GM12878 (cell line): ENCODE measurements around the gene IGHMBP2. TPM values are rescaled to one million over a fixed set of nuclear protein-coding genes. Genes with fewer than 3 reads are reported as not detected.

Source experiments
- ATAC-seq: fragments of 200-7000 bp; cut with Tn5 transposase; 3 replicates; pipeline ENCODE4 v1.9.1; 2020; ENCODE audit warnings: mild to moderate bottlenecking, moderate library complexity
- BruUV-seq: library from RNA; stranded (reverse); fragments of 400-500 nt; replicated peaks from 2 replicates; lab custom pipeline; 2021; lab: Mats Ljungman, UMichigan
- CTCF ChIA-PET: fragments of 300-600 bp; sonication (Branson Sonifier 250); formaldehyde crosslinking; extraction: SDS; loops from one replicate; lab custom pipeline; 2021; ENCODE audit warnings: inconsistent platforms; lab: Yijun Ruan, JAX
- POLR2A ChIA-PET: fragments of 350-600 bp; formaldehyde crosslinking; extraction: SDS; loops from one replicate; lab custom pipeline; 2021; ENCODE audit warnings: inconsistent platforms; lab: Charles Lee
- RAD21 ChIA-PET: fragments of 300-600 bp; sonication (Branson Sonifier 250); formaldehyde crosslinking; loops from one replicate; lab custom pipeline; 2023; ENCODE audit warnings: antibody characterized with exemption; ENCODE audit not compliant: unreplicated experiment; lab: Charles Lee
- SMC1A ChIA-PET: fragments of 300-600 bp; sonication (Branson Sonifier 250); formaldehyde crosslinking; loops from one replicate; lab custom pipeline; 2023; ENCODE audit not compliant: unreplicated experiment, uncharacterized antibody; lab: Charles Lee
- DNase-seq: peaks from one replicate; pipeline ENCODE4 v3.0.0-alpha.2; 2011; ENCODE audit warnings: low read depth, low spot score
- FAIRE-seq: peaks from 3 replicates; lab custom pipeline; 2011; peaks lifted over from hg19 to GRCh38; lab: Jason Lieb, UNC
- H2AFZ ChIP-seq: 2 replicates; pipeline ENCODE4 v1.6.0; 2011; ENCODE audit warnings: low read depth, low read length, control low read depth; ENCODE audit not compliant: control insufficient read depth
- H3K27ac ChIP-seq: 2 replicates; pipeline ENCODE4 v1.5.1; 2011; ENCODE audit warnings: control low read depth; ENCODE audit not compliant: control insufficient read depth, insufficient read depth
- H3K27me3 ChIP-seq, 2 experiments: replicated peaks in 1 of 2; 2 replicates each; pipeline versions ENCODE4 v1.6.0 to v1.6.1; 2011; ENCODE audit warnings: low read length in 1 of 2; ENCODE audit not compliant: control insufficient read depth in 2 of 2, insufficient read depth in 2 of 2
- H3K36me3 ChIP-seq, 2 experiments: 2 replicates each; pipeline ENCODE4 v1.5.1; 2011; ENCODE audit warnings: low read length in 1 of 2; ENCODE audit not compliant: control insufficient read depth in 2 of 2, insufficient read depth in 2 of 2
- H3K4me1 ChIP-seq: 2 replicates; pipeline ENCODE4 v1.6.1; 2011; ENCODE audit warnings: mild to moderate bottlenecking, low read length, moderate library complexity, mixed read lengths; ENCODE audit not compliant: control insufficient read depth, insufficient read depth
- H3K4me2 ChIP-seq: 2 replicates; pipeline ENCODE4 v1.6.0; 2011; ENCODE audit warnings: control low read depth; ENCODE audit not compliant: control insufficient read depth, insufficient read depth
- H3K4me3 ChIP-seq: fragments of 200-600 bp; sonication (generic); 2 replicates; pipeline ENCODE4 v1.5.1; 2016
- H3K79me2 ChIP-seq: 2 replicates; pipeline ENCODE4 v1.6.0; 2011; ENCODE audit warnings: low read length; ENCODE audit not compliant: control insufficient read depth, insufficient read depth
- H3K9ac ChIP-seq: 2 replicates; pipeline ENCODE4 v1.8.0; 2011; ENCODE audit warnings: low read length, control low read depth, mixed read lengths; ENCODE audit not compliant: control insufficient read depth, insufficient read depth
- H3K9me3 ChIP-seq: replicated peaks from 3 replicates; pipeline ENCODE4 v1.5.1; 2011; ENCODE audit warnings: mild to moderate bottlenecking, low read length; ENCODE audit not compliant: control insufficient read depth, insufficient read depth
- H4K20me1 ChIP-seq: 2 replicates; pipeline ENCODE4 v1.6.0; 2011; ENCODE audit not compliant: control insufficient read depth, insufficient read depth
- BMI1 ChIP-seq: fragments of 450-650 bp; IDR thresholded peaks from 2 replicates; pipeline ENCODE4 v1.6.1; 2016; ENCODE audit warnings: mild to moderate bottlenecking, moderate library complexity, borderline replicate concordance
- CBX5 ChIP-seq: sonication (generic); IDR thresholded peaks from 2 replicates; pipeline ENCODE4 v1.6.1; 2016; ENCODE audit warnings: low read depth, moderate library complexity, mild to moderate bottlenecking, inconsistent platforms
- E2F4 ChIP-seq: IDR thresholded peaks from 2 replicates; pipeline ENCODE4 v1.6.1; 2012; ENCODE audit warnings: low read depth, low read length, improper control_type of control experiment
- FOXM1 ChIP-seq: IDR thresholded peaks from 2 replicates; pipeline ENCODE4 v1.6.1; 2012; ENCODE audit warnings: low read depth, mild to moderate bottlenecking, inconsistent platforms, low read length, moderate library complexity
- GATAD2B ChIP-seq: fragments of 450-650 bp; conservative IDR thresholded peaks from 2 replicates; pipeline ENCODE4 v1.6.1; 2017; ENCODE audit warnings: low read depth, mild to moderate bottlenecking, moderate library complexity
- IRF5 ChIP-seq: fragments of 450-650 bp; IDR thresholded peaks from 2 replicates; pipeline ENCODE4 v1.6.1; 2017; ENCODE audit warnings: borderline replicate concordance
- JUNB ChIP-seq: IDR thresholded peaks from 2 replicates; pipeline ENCODE4 v1.6.1; 2016; ENCODE audit warnings: antibody characterized with exemption, mild to moderate bottlenecking
- LARP7 ChIP-seq: fragments of 450-650 bp; IDR thresholded peaks from 2 replicates; pipeline ENCODE4 v1.6.1; 2017; ENCODE audit warnings: mild to moderate bottlenecking
- NFYB ChIP-seq: IDR thresholded peaks from 2 replicates; pipeline ENCODE4 v1.6.1; 2011; ENCODE audit warnings: low read depth, mild to moderate bottlenecking, low read length, improper control_type of control experiment, moderate library complexity; ENCODE audit not compliant: insufficient read depth
- PML ChIP-seq: IDR thresholded peaks from 2 replicates; pipeline ENCODE4 v1.6.1; 2012; ENCODE audit warnings: low read length, inconsistent platforms
- SIN3A ChIP-seq: IDR thresholded peaks from 2 replicates; pipeline ENCODE4 v1.6.1; 2012; ENCODE audit warnings: low read depth, low read length, improper control_type of control experiment
- SMAD5 ChIP-seq: IDR thresholded peaks from 2 replicates; pipeline ENCODE4 v1.6.1; 2016; ENCODE audit warnings: antibody characterized with exemption, low read depth
- SRF ChIP-seq, 2 experiments: IDR thresholded peaks; 2 replicates each; pipeline ENCODE4 v1.6.1; 2011; ENCODE audit warnings: low read depth in 2 of 2, low read length in 2 of 2, mild to moderate bottlenecking in 1 of 2, moderate library complexity in 1 of 2
- SUPT20H ChIP-seq: IDR thresholded peaks from 2 replicates; pipeline ENCODE4 v1.6.1; 2011; ENCODE audit warnings: low read depth, mild to moderate bottlenecking, low read length, moderate library complexity, borderline replicate concordance; ENCODE audit not compliant: control insufficient read depth
- YY1 ChIP-seq: IDR thresholded peaks from 2 replicates; pipeline ENCODE4 v1.6.1; 2011; ENCODE audit warnings: low read depth, mild to moderate bottlenecking, low read length
- WGBS: methylation state at CpG from one replicate; pipeline ENCODE4 v1.1.6; 2016; ENCODE audit warnings: low lambda C conversion rate; ENCODE audit not compliant: insufficient replicate concordance, insufficient coverage; ENCODE audit errors: missing lambda C conversion rate; 5-methylcytosine and 5-hydroxymethylcytosine counted together
- in situ Hi-C: fragments of 300-500 bp; cut with MboI; formaldehyde crosslinking; loops from 9 replicates; pipeline ENCODE4 v1.14.3; 2018; ENCODE audit warnings: mixed read lengths
- intact Hi-C: fragments of 100-400 bp; cut with micrococcal nuclease; formaldehyde crosslinking; loops from one replicate; pipeline ENCODE4 v1.14.2; 2022; ENCODE audit not compliant: unreplicated experiment
- polyA plus RNA-seq, 11 experiments: library from polyadenylated mRNA; depleted of rRNA in 4 of 11; unstranded in 6 of 11; stranded (reverse) in 5 of 11; fragments of >200 nt; fragmentation: Nextera tagmentation in 4 of 11; fragmentation: Illumina TruSeq in 1 of 11; extraction: Ambion mirVana in 4 of 11; extraction: Trizol in 1 of 11; gene quantifications; 1 replicate in 1 of 11; 2 replicates in 10 of 11; pipeline versions ENCODE4 v1.2.1 to v1.2.3, GENCODE V29; 2011 to 2016; ENCODE audit warnings: inconsistent platforms in 2 of 11, missing spikeins in 2 of 11, low read depth in 1 of 11
- total RNA-seq, 4 experiments: library from RNA; depleted of rRNA in 3 of 4; stranded (reverse); fragments of >200 nt in 3 of 4; fragmentation: Illumina TruSeq in 1 of 4; extraction: Trizol in 1 of 4; gene quantifications; 2 replicates each; pipeline versions ENCODE4 v1.2.1 to v1.2.3, GENCODE V29; 2013 to 2021
- TF ChIP-seq, protein P1 (sequence below): IDR thresholded peaks from 2 replicates; pipeline ENCODE4 v1.6.1; 2012; ENCODE audit warnings: low read depth, low read length, improper control_type of control experiment

Gene IGHMBP2
- total and polyA plus RNA-seq, 10 of the 15 experiments (the other 5 are each of a cell fraction or from before 2014, with no cell fraction given): 1.4 to 20.1 (median 11.2) TPM

GRCh38 chr11:68941324-68942094, 37.8 kb downstream of the IGHMBP2 start:
- no peak overlapping the region for H3K4me2 ChIP-seq
- H3K36me3 ChIP-seq: peaks cover 2 to 15% of the 10 kb centered on the region in 2 experiments; a peak in 3 of 4 replicates
- H3K9ac ChIP-seq: no peak overlapping the region
- SMC1A ChIA-PET: no interaction called here
- no peaks in the 10 kb centered on the region for H4K20me1 ChIP-seq
- no peak overlapping the region for H2AFZ ChIP-seq
- H3K27ac ChIP-seq: no peak overlapping the region
- POLR2A ChIA-PET: no interaction called here
- WGBS: 92% methylated on average over 18 of the region's 18 CpGs
- H3K9me3 ChIP-seq: no peaks in the 10 kb centered on the region
- no peak overlapping the region for H3K4me3 ChIP-seq
- H3K4me1 ChIP-seq: no peaks in the 10 kb centered on the region; the same call in 1 of the 2 replicates
- no peaks in the 10 kb centered on the region for H3K27me3 ChIP-seq
- ATAC-seq: no peak
- BruUV-seq: no TSS peak
- FAIRE-seq: no peak
- no peaks in the 10 kb centered on the region for H3K79me2 ChIP-seq
- RAD21 ChIA-PET: no interaction called here
- in situ Hi-C loops (no loop called here), intact Hi-C loops (no loop called here)
- no peak for DNase-seq
- CTCF ChIA-PET: no interaction called here
- TF ChIP-seq NFYB (no peak), FOXM1 (no peak), PML (no peak), SRF (IDR thresholded peaks at IDR 0.05; ENCODE audit: low read depth in 2 of 2, low read length in 2 of 2) (no peak)
- TF ChIP-seq, protein P1, sequence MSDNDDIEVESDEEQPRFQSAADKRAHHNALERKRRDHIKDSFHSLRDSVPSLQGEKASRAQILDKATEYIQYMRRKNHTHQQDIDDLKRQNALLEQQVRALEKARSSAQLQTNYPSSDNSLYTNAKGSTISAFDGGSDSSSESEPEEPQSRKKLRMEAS: no peak

GRCh38 chr11:68942095-68942620, 38.5 kb downstream of the IGHMBP2 start:
- H2AFZ ChIP-seq: no peak overlapping the region
- ChIA-PET CTCF (no interaction called here), RAD21 (no interaction called here), SMC1A (no interaction called here), POLR2A (no interaction called here)
- no peak overlapping the region for H3K27ac ChIP-seq
- H4K20me1 ChIP-seq: no peaks in the 10 kb centered on the region
- BruUV-seq: no TSS peak
- no peak overlapping the region for H3K9ac ChIP-seq
- H3K27me3 ChIP-seq: no peaks in the 10 kb centered on the region
- no peak overlapping the region for H3K4me2 ChIP-seq
- ATAC-seq (no peak), DNase-seq (no peak), FAIRE-seq (no peak)
- in situ Hi-C loops (no loop called here), intact Hi-C loops (no loop called here)
- no peaks in the 10 kb centered on the region for H3K79me2 ChIP-seq
- peaks cover under 1 to 9% of the 10 kb centered on the region in 2 experiments; a peak in 3 of 4 replicates for H3K36me3 ChIP-seq
- WGBS: 82% methylated on average over 11 of the region's 11 CpGs
- H3K9me3 ChIP-seq: no peaks in the 10 kb centered on the region
- no peaks in the 10 kb centered on the region; the same call in 1 of the 2 replicates for H3K4me1 ChIP-seq
- no peak overlapping the region for H3K4me3 ChIP-seq
- no peak for TF ChIP-seq IRF5
- TF ChIP-seq E2F4: no peak
- no peak for TF ChIP-seq JUNB
- no peak for TF ChIP-seq YY1
- no peak for TF ChIP-seq GATAD2B
- TF ChIP-seq SUPT20H: no peak
- no peak for TF ChIP-seq SMAD5
- no peak for TF ChIP-seq BMI1
- no peak for TF ChIP-seq CBX5
- no peak for TF ChIP-seq LARP7
- TF ChIP-seq SIN3A: no peak
